ENCODE data around the gene TKFC.

TKFC gene

DNA sequence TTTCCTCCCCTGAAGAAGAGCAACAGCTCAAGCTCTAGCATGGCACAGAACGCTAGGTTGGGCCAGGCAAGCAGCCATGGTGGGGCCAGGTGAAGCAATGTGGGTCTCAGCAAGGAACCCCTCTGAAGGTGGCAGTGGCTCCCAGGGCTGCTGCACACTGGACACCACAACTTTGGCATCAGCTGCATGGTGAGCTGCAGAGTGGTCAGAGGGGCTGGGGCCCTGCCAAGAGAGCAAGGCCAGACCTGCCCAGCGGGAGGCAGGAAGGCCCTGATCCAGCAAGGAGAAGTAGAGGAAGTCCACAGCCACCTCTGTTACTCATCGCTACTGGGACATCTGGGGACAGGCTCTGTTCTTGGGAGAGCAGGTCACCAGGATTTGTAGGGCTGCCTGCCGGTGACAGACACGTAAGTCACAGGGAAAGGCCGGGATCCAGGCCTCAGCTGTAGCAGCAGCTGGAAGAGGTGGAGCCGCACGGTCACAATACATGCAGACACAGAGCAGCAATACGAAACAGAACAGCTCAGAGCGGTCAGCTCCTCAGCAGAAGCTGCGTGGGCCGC is 16.2 kb downstream of the TKFC start:
- in situ Hi-C loops (cut with MboI; ENCODE audit: low pct_unique_long_range_greater_than_20kb, low sequenced_read_pairs, unreplicated experiment) = no loop called here
- TF ChIP-seq, protein P1, sequence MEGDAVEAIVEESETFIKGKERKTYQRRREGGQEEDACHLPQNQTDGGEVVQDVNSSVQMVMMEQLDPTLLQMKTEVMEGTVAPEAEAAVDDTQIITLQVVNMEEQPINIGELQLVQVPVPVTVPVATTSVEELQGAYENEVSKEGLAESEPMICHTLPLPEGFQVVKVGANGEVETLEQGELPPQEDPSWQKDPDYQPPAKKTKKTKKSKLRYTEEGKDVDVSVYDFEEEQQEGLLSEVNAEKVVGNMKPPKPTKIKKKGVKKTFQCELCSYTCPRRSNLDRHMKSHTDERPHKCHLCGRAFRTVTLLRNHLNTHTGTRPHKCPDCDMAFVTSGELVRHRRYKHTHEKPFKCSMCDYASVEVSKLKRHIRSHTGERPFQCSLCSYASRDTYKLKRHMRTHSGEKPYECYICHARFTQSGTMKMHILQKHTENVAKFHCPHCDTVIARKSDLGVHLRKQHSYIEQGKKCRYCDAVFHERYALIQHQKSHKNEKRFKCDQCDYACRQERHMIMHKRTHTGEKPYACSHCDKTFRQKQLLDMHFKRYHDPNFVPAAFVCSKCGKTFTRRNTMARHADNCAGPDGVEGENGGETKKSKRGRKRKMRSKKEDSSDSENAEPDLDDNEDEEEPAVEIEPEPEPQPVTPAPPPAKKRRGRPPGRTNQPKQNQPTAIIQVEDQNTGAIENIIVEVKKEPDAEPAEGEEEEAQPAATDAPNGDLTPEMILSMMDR (IDR thresholded peaks at IDR 0.05; ENCODE audit: extremely low read depth, insufficient read depth, missing control alignments) = no peak
- DNase-seq (ENCODE audit: low spot score) = no peak

DNA sequence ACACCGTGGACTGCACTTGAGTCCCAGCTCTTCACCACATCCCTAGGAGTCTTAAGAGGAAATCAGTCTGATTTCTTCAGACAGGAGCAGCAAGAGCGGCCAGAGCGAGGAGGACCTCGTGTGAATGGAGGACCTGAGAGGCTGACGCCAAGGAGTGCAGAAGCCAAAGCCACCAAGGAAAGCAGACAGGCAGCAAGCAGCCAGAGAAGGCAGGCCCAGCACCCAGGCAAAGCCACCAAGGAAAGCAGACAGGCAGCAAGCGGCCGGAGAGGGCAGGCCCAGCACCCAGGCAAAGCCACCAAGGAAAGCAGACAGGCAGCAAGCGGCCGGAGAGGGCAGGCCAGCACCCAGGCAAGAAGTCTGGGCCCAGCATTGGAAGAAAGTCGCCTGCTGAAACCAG is 16.9 kb downstream of the TKFC start:
- in situ Hi-C loops (cut with MboI; ENCODE audit: low pct_unique_long_range_greater_than_20kb, low sequenced_read_pairs, unreplicated experiment) = no loop called here
- TF ChIP-seq, protein P1 (IDR thresholded peaks at IDR 0.05; ENCODE audit: extremely low read depth, insufficient read depth, missing control alignments) = no peak
- no peak for DNase-seq (ENCODE audit: low spot score)

DNA sequence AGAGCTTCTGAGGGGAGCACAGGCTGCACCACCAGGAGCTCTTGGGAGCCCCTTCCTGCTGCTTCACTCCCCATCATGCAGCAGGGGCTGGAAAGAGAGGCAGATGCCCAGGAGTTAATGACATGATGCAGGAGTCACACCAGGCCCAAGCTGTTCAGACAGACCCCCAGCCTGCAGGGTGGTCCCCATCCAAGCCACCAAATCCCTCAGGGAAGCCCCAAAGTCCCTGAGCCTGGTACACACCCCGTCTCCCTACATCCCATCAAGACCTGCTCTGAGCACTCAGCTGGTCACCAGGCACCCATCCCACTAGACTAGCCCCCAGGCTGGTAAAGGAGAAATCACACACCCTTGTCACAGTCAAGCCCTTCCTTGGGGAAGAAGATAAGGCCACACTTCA is 17.3 kb downstream of the TKFC start:
- DNase-seq (ENCODE audit: low spot score) = no peak
- in situ Hi-C loops (cut with MboI; ENCODE audit: low pct_unique_long_range_greater_than_20kb, low sequenced_read_pairs, unreplicated experiment) = no loop called here
- TF ChIP-seq, protein P1 (IDR thresholded peaks at IDR 0.05; ENCODE audit: extremely low read depth, insufficient read depth, missing control alignments) = no peak

DNA sequence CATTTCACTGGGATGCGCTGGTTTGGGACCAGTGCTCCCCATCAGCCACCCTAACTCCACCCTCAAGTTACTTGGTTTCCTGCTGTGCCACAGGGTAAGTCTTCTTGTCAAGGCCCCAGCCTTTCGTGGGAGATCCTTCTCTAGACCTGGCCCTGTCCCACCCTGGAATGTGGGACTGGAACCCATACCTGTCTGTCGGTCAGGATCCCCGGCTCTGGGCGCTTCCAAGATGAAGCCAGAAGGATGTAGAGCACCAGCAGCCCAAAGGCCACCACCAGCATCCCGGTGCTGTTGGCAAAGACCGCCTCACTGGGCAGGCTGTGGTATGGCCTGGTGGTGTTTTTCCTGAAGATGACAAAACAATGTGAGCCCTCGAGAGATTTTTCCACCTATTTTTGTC is 17.8 kb downstream of the TKFC start:
- no peak for DNase-seq (ENCODE audit: low spot score)
- in situ Hi-C loops (cut with MboI; ENCODE audit: low pct_unique_long_range_greater_than_20kb, low sequenced_read_pairs, unreplicated experiment) = no loop called here
- TF ChIP-seq, protein P1 (IDR thresholded peaks at IDR 0.05; ENCODE audit: extremely low read depth, insufficient read depth, missing control alignments) = no peak

DNA sequence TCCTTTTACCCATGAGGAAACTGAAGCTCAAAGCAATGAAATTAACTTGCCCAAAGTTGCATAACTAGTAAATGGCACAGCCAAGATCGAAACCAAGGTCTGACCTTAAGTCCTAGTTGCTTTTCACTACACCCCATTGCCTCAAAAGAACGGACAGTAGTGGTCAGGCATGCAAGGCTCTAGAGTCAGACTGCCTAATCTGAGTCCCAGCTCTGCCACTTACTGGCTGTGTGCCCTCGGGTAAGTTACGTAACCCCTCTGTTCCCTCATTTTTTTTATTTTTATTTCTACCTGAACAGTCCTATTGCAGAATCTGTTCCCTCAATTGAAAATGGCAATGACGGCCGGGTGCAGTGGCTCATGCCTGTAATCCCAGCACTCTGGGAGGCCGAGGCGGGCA is 19.0 kb downstream of the TKFC start:
- TF ChIP-seq, protein P1 (IDR thresholded peaks at IDR 0.05; ENCODE audit: extremely low read depth, insufficient read depth, missing control alignments) = no peak
- in situ Hi-C loops (cut with MboI; ENCODE audit: low pct_unique_long_range_greater_than_20kb, low sequenced_read_pairs, unreplicated experiment) = no loop called here
- no peak for DNase-seq (ENCODE audit: low spot score)

DNA sequence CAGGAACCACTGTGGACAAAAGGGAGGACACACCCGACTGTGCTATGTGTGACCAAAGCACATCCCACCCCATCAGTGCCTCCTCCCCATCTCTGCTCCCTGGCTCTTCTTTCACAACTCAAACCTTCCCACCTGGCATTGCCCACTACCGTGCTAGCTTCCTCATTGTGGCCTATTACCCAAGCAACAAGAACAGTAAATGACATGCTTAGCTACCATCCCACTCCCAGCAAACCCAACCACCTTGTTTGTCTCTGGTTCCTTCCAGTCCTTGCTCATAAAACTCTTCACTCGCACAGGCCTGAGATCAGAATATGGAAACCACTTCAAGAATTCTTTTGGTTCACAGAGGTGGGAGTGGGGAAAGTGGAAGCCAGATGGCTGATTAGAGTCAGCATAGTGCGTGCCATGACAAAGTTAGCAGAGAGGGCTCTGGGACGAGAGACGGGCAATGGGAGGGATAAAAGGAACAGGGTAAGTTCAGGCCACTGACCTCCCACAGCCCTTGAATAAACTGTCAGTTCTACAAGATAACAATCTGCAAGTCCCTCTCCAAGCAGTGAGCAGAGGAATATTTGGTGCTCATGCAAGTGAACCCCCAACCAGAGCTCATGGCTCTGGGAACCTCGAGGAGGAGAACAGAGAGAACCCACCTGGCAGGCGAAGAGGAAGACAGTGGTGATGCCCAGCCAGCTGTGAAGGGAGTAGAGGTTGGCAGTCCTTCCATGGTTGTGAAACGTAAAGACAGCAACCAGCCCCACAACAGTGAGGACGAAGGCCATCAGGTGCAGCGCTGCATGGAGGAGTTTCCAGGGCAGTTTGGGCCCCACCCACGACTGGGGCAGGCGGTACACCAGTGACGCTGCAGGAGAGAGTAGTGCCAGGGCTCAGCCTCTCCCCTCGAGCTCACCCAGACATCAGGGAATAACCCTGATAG is 20.4 kb downstream of the TKFC start:
- TF ChIP-seq, protein P1 (IDR thresholded peaks at IDR 0.05; ENCODE audit: extremely low read depth, insufficient read depth, missing control alignments) = no peak
- in situ Hi-C loops (cut with MboI; ENCODE audit: low pct_unique_long_range_greater_than_20kb, low sequenced_read_pairs, unreplicated experiment) = no loop called here
- no peak for DNase-seq (ENCODE audit: low spot score)
